Measurements from ENCODE around the gene CACNA2D4.
A peak's percentile ranks its signal among the peaks of the same experiment; 100 is the strongest.

Gene CACNA2D4

GRCh38 chr12:1885599-1886245, 32.7 kb downstream of the CACNA2D4 start:
- no peak for DNase-seq

- no peak for DNase-seq
Measured at GRCh38 chr12:1885082-1885596, 33.3 kb downstream of the CACNA2D4 start.

- no peak for DNase-seq
Measured at GRCh38 chr12:1884651-1885050, 33.8 kb downstream of the CACNA2D4 start.

- DNase-seq: no peak
Measured at GRCh38 chr12:1883513-1883912, 34.9 kb downstream of the CACNA2D4 start.

DNA sequence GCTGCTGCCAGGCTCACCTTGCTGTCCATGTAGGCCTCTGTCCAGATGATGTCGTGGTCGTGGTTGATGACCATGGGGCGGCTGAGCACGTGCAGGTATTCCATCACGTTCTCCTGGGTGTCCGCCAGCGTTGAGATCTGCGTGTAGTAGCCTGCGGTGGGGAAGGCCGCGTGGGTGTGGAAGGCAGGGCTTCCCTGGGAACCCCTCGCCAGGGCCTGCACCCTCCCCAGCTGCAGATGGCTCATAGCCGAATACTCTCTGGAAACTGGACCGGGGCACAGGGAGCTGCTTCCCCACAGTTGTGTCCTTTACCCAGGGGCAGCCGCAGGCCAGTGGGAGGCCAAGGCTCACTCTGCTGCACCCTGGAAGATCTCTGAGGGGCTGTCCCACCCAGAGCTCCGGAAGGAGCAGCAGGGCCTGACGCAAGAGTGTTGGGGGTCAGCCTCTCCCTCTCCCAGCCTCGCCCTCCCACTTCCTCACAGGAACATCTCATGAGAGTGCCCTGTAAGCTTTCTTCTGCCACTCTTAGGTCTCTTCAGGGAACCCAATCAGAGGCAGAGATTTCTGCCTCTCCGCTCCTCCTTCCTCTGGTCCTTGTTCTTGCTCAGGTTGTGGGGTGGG, 35.5 kb downstream of the CACNA2D4 start:
- no peak for DNase-seq

- DNase-seq: peak; percentile 35
Measured at GRCh38 chr12:1882405-1882804, 36.0 kb downstream of the CACNA2D4 start.

DNA sequence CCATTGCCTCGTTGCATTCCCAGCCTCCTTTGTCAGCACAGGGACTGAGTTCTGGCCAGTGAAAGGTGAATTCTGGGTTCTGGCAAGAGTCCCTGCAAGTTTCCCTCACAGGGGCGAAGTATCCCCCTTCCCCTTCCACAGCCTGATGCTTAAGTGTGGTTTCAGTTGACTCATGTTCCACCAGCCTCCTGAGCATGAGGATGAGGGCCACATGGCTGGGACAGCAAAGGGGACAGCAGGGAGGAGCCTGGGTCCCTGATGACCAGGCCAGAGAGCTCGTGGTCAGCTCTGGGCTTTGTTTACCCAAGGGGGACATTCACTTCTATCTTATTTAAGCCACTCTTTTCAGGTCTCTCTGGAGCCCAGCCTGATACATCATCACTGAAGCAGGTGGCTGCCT, 36.5 kb downstream of the CACNA2D4 start:
- DNase-seq: peak; percentile 25

DNA sequence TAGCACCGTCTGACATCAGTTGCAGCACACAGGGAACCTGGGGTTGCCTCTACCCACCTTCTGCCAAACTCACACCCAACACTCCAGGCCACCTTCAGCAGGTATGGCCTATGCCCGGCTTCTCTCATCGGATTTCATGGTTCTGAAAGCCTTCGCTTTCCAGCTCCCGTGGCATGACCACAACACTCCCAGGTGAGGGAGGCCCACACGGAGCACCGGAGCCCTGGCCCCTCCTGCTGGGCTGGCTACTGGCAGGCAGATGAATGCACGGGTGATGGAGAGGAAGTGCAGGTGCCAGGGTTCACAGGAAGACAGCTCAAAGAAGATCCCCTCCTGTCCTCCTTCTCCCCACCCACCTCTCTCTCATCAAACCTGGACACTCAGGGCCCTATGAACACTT, 37.2 kb downstream of the CACNA2D4 start:
- peak; percentile 17 for DNase-seq

DNA sequence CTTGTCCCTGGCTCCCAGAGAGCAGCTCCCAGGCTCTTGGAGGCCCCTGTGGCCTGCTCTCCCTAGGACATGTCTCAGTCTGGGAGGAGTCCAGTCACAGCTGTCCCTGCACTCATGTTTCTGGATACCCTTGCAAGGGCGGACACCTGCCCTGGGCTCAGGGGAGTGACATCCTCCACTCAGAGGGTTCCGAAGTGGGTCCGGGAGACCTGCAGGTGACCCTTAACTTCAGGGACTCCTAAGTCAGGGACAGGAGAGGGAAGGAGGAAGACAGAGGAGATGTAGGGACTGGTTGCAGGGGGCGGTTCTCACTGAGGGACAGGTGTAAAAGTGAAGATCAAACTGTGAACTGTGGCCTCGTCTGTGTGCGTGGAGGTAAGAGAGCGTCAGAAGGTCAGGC, 37.6 kb downstream of the CACNA2D4 start:
- DNase-seq: peak; percentile 15

- no peak for DNase-seq
Measured at GRCh38 chr12:1880153-1880845, 38.2 kb downstream of the CACNA2D4 start.

GRCh38 chr12:1879633-1880032, 38.8 kb downstream of the CACNA2D4 start:
- peak; percentile 26 for DNase-seq

DNA sequence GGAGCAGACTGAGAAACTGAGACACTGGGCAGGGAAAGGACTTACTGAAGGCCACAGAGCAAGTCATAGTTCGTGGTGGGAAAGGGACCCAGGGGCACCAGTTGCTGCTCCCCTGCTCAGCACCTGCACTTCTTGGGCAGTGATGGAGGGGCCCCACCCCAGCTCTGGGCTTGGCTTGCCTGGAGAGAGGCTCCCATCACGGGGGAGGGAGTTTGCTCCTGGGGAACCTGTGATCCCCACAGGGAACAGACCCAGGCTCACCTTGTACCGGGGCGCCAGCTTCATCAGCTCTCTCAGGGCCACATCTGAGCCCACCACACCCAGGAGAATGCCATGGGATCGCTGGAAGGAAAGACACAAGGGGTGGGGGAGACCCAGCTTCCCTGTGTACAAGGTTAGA, 39.8 kb downstream of the CACNA2D4 start:
- DNase-seq: peak; percentile 23

GRCh38 chr12:1878214-1878613, 40.2 kb downstream of the CACNA2D4 start:
- peak; percentile 35 for DNase-seq

- no peak for DNase-seq
Measured at GRCh38 chr12:1877169-1877878, 41.1 kb downstream of the CACNA2D4 start.

- no peak for DNase-seq
Measured at GRCh38 chr12:1876086-1876485, 42.4 kb downstream of the CACNA2D4 start.

GRCh38 chr12:1875608-1876007, 42.8 kb downstream of the CACNA2D4 start:
- DNase-seq: no peak

DNA sequence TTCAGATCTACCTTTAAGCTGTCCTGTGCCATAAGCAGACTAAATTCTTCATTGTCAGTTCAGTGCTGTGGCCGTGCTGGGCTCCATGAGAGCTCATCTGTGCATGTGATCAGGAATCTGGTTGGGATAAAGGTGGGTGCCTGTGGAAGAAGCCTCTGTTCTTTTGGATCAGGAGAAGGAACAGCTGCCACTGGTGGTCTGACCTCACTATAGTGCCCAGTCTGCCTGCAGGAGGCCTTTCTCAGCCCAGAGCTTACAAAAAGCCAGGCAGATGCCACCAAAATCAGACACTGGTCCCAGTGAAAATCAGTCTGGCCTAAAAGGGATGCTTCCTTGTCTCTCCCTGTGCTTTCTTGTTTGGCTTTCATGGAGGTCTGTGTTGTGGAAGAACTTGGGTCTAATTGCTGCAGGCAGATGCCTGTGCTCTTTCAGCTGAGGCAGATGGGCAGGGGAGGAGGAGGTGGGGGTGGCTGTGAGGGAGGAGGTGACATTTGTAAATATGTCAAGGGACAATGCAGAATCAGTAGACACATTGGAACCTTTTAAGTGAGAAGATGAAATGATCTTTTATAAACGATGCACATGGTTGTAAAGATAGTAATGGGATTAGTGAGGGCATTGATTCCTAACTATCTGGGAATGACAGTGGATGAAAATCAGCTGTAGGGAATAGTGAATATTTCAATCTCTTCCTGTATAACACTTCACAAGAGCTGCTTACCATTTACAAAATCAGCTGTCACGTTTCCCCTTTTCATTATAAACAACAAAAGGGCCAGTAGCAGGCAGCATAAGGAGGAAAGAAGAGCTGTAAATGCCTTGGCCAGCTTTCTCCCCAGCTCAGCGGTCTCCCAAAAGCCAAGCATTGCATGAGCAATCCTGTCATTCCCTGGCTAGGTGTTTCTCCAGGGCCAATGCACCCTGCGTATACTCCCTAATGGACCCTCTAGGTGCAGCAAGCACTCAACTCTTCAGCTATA, 44.6 kb downstream of the CACNA2D4 start:
- DNase-seq: peak; percentile 29

GRCh38 chr12:1872448-1872847, 46.0 kb downstream of the CACNA2D4 start:
- peak; percentile 20 for DNase-seq

GRCh38 chr12:1872001-1872400, 46.5 kb downstream of the CACNA2D4 start:
- DNase-seq: no peak

- DNase-seq: peak; percentile 35
Measured at GRCh38 chr12:1870998-1871917, 47.2 kb downstream of the CACNA2D4 start.

DNA sequence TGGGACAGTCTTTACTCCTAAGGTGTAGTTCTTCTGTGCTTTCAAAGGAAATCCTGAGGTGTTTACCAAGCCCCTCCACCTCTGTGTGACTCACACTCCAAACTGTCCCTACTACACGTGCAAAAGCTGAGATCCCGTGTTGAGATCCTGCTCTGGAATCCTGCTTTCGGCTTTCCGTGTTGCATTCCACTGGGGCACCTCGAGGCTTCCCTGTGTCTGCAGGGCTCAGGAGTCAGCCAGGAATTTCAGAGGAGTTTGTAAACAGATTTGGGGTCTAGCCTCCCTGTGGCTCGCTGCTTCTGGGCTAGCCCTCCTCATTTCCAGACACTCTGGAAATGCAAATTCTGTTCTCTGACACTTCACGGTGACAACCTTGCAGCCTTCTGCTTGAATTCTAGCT, 48.4 kb downstream of the CACNA2D4 start:
- peak; percentile 30 for DNase-seq

Data from activated CD8-positive, alpha-beta memory T cell treated with anti-CD3 and anti-CD28 coated beads, Interleukin-2, amount 50 U/mL, for 48 hours (primary cell).